Lung (tissue), 12 donors: ENCODE measurements around the gene PLA2G2D. TPM values are rescaled to one million over a fixed set of nuclear protein-coding genes. Genes with fewer than 3 reads are reported as not detected.

Source experiments
- ATAC-seq: fragments of 200-7000 bp; cut with Tn5 transposase; one replicate; pipeline ENCODE4 v1.9.1; 2020; ENCODE audit warnings: moderate number of reproducible peaks; ENCODE audit not compliant: insufficient read depth, low FRiP score
- DNase-seq, 3 donors: peaks; one replicate each; pipeline ENCODE4 v3.0.0-alpha.2; 2013 to 2017
- H3K27ac ChIP-seq, 2 donors: one replicate each; pipeline ENCODE4 v1.5.1; 2013; ENCODE audit warnings: mild to moderate bottlenecking in 2 of 2, moderate library complexity in 2 of 2, control low read depth in 1 of 2, inconsistent platforms in 1 of 2, low read depth in 1 of 2, low read length in 1 of 2
- H3K27me3 ChIP-seq, 3 donors: one replicate each; pipeline ENCODE4 v1.5.1; 2013; ENCODE audit warnings: low read length in 2 of 3; ENCODE audit not compliant: control insufficient read depth in 3 of 3, insufficient read depth in 3 of 3
- H3K36me3 ChIP-seq, 4 donors: one replicate each; pipeline ENCODE4 v1.5.1; 2013; ENCODE audit warnings: low read length in 4 of 4, mild to moderate bottlenecking in 1 of 4, moderate library complexity in 1 of 4; ENCODE audit not compliant: control insufficient read depth in 4 of 4, insufficient read depth in 4 of 4
- H3K4me1 ChIP-seq, 5 donors: one replicate each; pipeline ENCODE4 v1.5.1; 2013; ENCODE audit warnings: low read length in 5 of 5, mild to moderate bottlenecking in 2 of 5, moderate library complexity in 1 of 5; ENCODE audit not compliant: control insufficient read depth in 5 of 5, insufficient read depth in 5 of 5
- H3K4me3 ChIP-seq: one replicate; pipeline ENCODE4 v1.5.1; 2013; ENCODE audit warnings: mild to moderate bottlenecking, control low read depth, moderate library complexity
- H3K9ac ChIP-seq, 2 donors: one replicate each; pipeline ENCODE4 v1.5.1; 2013; ENCODE audit warnings: low read length in 2 of 2, control low read depth in 1 of 2; ENCODE audit not compliant: insufficient read depth in 1 of 2
- H3K9me3 ChIP-seq, 4 donors: one replicate each; pipeline ENCODE4 v1.5.1; 2013; ENCODE audit warnings: low read length in 3 of 4, mild to moderate bottlenecking in 1 of 4, moderate library complexity in 1 of 4; ENCODE audit not compliant: control insufficient read depth in 4 of 4, insufficient read depth in 3 of 4
- WGBS, 2 donors: extraction: QIAGEN DNeasy Blood & Tissue Kit; methylation state at CpG; one replicate each; pipeline ENCODE4 v1.1.7; 2013; 5-methylcytosine and 5-hydroxymethylcytosine counted together
- polyA plus RNA-seq, 2 donors: library from polyadenylated mRNA; stranded (reverse); fragments of 200-250 nt; gene quantifications; one replicate each; pipeline ENCODE4 v1.2.1, GENCODE V29; 2013
- total RNA-seq, 2 donors: library from RNA; depleted of rRNA in 1 of 2; stranded (reverse); fragments of >200 nt in 1 of 2; gene quantifications; one replicate each; pipeline ENCODE4 v1.2.1, GENCODE V29; 2014 to 2021
- TF ChIP-seq, protein P1 (sequence below): IDR thresholded peaks from 2 replicates; pipeline ENCODE4 v1.5.1; 2012; ENCODE audit warnings: mild to moderate bottlenecking; ENCODE audit errors: control extremely low read depth, extremely low read depth
- donor health status: control.
- donor health status: control.
- donor health status: Bipolar disorder and iron deficiency.
- donor health status: healthy.
- donor health status: DM: yes; HTN: yes; CAD: no.

Gene PLA2G2D
- total and polyA plus RNA-seq, 4 donors, result 0.06 to 0.57 (median 0.06) TPM; not detected in 1

DNA sequence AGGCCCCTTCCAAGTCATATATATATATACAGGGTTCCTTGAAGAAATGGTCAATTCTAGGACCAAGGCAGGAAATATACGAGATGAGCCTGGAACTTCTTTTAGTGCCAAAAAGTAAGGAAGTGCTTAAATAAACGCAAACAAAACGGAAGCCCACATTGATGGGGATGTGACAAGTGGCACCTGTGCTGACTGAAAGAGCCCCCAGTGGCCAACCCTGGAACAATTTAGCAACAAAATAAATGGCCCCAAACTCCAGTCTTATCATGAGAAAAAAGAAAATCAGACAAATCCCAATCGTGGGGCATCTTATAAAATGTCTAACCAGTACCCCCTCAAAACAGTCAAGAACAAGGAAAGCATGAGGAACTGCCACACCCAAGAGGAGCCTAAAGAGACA, 31.7 kb downstream of the PLA2G2D start:
- ATAC-seq (no peak), DNase-seq (no peak)
- H3K9me3 ChIP-seq, result peaks cover 0 to 2% (median 0%) of the 10 kb centered on the region in 4 donors
- no peak overlapping the region for H3K4me3 ChIP-seq
- H3K36me3 ChIP-seq, result no peaks in the 10 kb centered on the region
- H3K4me1 ChIP-seq, result peaks cover 0 to 2% (median 0%) of the 10 kb centered on the region in 5 donors
- WGBS, 2 donors, result 53 to 59% methylated on average over 4 of the region's 4 CpGs
- no peak overlapping the region for H3K27ac ChIP-seq
- H3K27me3 ChIP-seq, result peaks cover 0 to 14% (median 0%) of the 10 kb centered on the region in 3 donors
- no peak overlapping the region for H3K9ac ChIP-seq
- TF ChIP-seq, protein P1, sequence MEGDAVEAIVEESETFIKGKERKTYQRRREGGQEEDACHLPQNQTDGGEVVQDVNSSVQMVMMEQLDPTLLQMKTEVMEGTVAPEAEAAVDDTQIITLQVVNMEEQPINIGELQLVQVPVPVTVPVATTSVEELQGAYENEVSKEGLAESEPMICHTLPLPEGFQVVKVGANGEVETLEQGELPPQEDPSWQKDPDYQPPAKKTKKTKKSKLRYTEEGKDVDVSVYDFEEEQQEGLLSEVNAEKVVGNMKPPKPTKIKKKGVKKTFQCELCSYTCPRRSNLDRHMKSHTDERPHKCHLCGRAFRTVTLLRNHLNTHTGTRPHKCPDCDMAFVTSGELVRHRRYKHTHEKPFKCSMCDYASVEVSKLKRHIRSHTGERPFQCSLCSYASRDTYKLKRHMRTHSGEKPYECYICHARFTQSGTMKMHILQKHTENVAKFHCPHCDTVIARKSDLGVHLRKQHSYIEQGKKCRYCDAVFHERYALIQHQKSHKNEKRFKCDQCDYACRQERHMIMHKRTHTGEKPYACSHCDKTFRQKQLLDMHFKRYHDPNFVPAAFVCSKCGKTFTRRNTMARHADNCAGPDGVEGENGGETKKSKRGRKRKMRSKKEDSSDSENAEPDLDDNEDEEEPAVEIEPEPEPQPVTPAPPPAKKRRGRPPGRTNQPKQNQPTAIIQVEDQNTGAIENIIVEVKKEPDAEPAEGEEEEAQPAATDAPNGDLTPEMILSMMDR, result no peak

DNA sequence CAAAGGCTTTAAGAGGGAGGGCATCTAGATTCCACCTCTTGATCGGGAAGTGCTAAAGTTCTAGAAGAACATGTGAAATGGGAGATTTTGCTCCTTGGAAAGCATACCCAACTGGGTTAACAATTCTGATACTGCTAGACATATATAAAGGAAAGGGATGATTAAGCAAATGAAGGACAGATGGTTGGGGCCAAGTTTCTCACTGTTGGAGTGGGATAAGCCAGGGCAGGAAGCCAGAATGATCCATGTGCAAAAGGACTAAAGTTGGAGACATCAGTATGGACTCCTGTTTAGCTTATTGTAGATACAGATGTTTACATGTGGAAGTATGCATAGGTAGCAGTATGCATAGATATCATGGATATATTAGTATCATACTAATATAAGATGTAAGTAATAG, 32.5 kb downstream of the PLA2G2D start:
- Histone ChIP-seq H3K9me3 (peaks cover 0 to 2% (median 0%) of the 10 kb centered on the region in 4 donors), H3K9ac (no peak overlapping the region), H3K4me3 (no peak overlapping the region), H3K27me3 (peaks cover 0 to 14% (median 0%) of the 10 kb centered on the region in 3 donors), H3K27ac (no peak overlapping the region), H3K4me1 (peaks cover 0 to 2% (median 0%) of the 10 kb centered on the region in 5 donors), H3K36me3 (no peaks in the 10 kb centered on the region)
- TF ChIP-seq, protein P1, result no peak
- DNase-seq (no peak), ATAC-seq (no peak)
- 95 to 100% methylated on average over 1 of the region's 1 CpG for WGBS, 2 donors

DNA sequence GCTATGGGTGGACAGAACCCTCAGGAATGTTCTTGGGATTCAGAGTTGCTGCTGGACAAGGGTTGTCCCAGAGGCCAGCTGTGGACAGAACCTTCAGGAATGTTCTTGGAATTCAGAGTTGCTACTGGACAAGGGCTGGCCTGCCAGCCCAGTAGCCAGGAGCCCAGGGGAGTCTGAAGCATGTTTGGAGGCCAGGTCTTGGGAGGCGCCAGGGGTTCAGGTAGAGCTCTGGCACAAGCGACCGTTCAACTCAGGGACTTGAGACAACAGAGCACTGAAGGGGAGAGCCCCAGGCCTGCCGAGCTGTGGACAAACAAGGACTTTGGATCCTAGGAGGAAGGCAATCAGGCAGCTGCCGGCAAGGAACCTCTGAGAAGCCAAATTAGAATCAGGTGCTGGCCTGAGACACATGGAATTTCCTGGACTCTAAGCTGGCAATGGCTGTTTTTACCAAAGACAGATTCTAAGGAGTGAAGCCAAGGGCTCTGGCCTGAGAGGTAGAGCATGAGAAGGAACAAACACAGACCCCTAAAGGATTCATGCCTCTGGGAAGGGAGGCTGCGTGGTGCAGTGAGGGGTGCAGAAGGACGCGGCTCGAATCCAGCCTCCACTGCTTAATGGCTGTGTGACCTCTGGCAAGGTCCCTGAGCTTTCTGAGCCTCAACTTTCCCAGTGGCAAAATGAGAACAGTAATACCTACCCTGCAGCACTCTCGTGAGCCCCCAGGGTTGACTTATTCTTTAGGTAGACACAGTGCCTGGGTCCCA, 36.0 kb downstream of the PLA2G2D start:
- Histone ChIP-seq H3K27me3 (peaks cover 0 to 5% (median 2%) of the 10 kb centered on the region in 3 donors), H3K9ac (no peak overlapping the region), H3K9me3 (peaks cover 0 to 2% (median 0%) of the 10 kb centered on the region in 4 donors), H3K27ac (no peak overlapping the region), H3K4me3 (no peak overlapping the region), H3K36me3 (no peaks in the 10 kb centered on the region), H3K4me1 (peaks cover 0 to 5% (median 0%) of the 10 kb centered on the region in 5 donors)
- 90 to 93% methylated on average over 10 of the region's 10 CpGs for WGBS, 2 donors
- ATAC-seq, result no peak
- TF ChIP-seq, protein P1, result no peak
- no peak for DNase-seq
